Coronary artery (tissue), 2 donors: ENCODE data around the gene GABBR1.
"Not testable (repeated sequence)": the region's sequence is repeated elsewhere in the genome, so short reads cannot be mapped to it uniquely, and the experiment has no call there.

Experiments used
- DNase-seq: peaks from one replicate; pipeline ENCODE4 v3.0.0-alpha.2; 2017; ENCODE audit warnings: low spot score
- H3K27ac ChIP-seq, 2 donors: fragments of 200-600 bp; sonication (generic); one replicate each; pipeline ENCODE4 v1.5.1; 2016 to 2019
- H3K4me3 ChIP-seq: fragments of 200-600 bp; sonication (generic); 2 replicates; pipeline ENCODE4 v1.5.1; 2016; ENCODE audit warnings: mild to moderate bottlenecking, moderate library complexity
- CTCF ChIP-seq: fragments of 200-600 bp; sonication (generic); IDR thresholded peaks from one replicate; pipeline ENCODE4 v1.5.1; 2019; ENCODE audit warnings: antibody characterized with exemption

GABBR1 gene

DNA sequence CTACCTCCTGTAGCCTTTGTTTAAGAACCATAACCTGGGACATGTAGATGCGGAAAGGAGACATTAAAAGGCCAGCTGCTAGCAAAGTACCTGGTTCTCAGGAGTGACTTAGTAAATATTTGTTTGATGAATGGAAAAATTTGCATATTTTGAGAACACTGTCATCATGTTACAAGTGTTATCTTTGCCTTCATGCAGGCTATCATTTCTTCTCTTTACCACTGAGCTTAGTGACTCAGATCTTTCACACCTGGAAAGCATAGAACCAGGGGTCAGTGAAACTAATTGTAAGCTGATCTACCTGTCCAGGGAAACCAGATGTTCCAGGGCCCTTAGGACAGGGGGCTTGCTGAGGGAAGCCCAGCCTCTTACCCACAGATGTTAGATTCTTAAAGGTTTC lies 42.6 kb upstream of the GABBR1 start:
- Histone ChIP-seq H3K27ac (no peak overlapping the region), H3K4me3 (no peak overlapping the region)
- no peak for TF ChIP-seq CTCF
- no peak for DNase-seq

DNA sequence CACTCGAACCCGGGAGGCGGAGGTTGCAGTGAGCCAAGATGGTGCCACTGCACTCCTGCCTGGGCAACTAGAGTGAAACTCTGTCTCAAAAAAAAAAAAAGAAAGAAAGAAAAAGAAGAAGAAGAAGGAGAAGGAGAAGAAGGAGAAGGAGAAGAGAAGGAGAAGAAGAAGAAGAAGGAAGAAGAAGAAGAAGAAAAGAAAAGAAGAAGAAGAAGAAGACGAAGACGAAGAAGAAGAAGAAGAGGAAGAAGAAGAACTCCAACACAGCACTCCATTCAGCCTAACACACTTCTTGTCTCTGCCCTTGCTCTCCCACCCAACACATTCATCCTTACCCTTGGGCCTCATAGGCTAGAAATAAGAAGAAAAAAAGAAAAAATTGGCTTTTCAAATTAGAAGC lies 41.0 kb upstream of the GABBR1 start:
- no peak for TF ChIP-seq CTCF
- H3K4me3 ChIP-seq: no peak overlapping the region
- no peak overlapping the region for H3K27ac ChIP-seq
- no peak for DNase-seq

- no peak for DNase-seq
- no peak overlapping the region for H3K27ac ChIP-seq
- H3K4me3 ChIP-seq: no peak overlapping the region
- no peak for TF ChIP-seq CTCF
Observed at GRCh38 chr6:29673161-29673560, 40.2 kb upstream of the GABBR1 start.

DNA sequence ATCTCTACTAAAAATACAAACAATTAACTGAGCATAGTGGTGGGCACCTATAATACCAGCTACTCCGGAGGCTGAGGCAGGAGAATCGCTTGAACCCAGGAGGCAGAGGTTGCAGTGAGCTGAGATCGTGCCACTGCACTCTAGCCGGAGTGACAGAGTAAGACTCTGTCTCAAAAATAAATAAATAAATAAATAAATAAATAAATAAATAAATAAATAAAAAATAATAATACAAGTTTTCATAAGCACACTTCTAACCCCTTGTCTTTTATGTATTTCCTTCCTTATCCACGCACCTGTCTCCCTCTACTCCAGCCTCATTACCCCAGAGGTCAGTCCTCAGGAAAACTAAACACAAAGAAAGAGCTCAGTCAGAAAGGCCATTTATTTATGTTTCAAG lies 39.1 kb upstream of the GABBR1 start:
- H3K4me3 ChIP-seq, H3K27ac ChIP-seq, DNase-seq: not testable (repeated sequence)

- DNase-seq: no peak
- TF ChIP-seq CTCF: no peak
- no peak overlapping the region for H3K27ac ChIP-seq
- no peak overlapping the region for H3K4me3 ChIP-seq
Observed at GRCh38 chr6:29671026-29671425, 38.0 kb upstream of the GABBR1 start.

- H3K4me3 ChIP-seq: no peak overlapping the region
- H3K27ac ChIP-seq: no peak overlapping the region
- TF ChIP-seq CTCF: no peak
- DNase-seq: no peak
Observed at GRCh38 chr6:29667158-29667557, 34.2 kb upstream of the GABBR1 start.

- TF ChIP-seq CTCF: no peak
- Histone ChIP-seq H3K4me3 (no peak overlapping the region), H3K27ac (no peak overlapping the region)
- DNase-seq: no peak
Observed at GRCh38 chr6:29666826-29667130, 33.8 kb upstream of the GABBR1 start.
